GM10266 (cell line): ENCODE measurements around the gene SRP68.

Experiments used
- DNase-seq: peaks from one replicate; pipeline ENCODE4 v3.0.0; 2012; ENCODE audit errors: extremely low spot score
- TF ChIP-seq, protein P1 (sequence below): IDR thresholded peaks from 2 replicates; pipeline ENCODE4 v1.5.1; 2012; ENCODE audit warnings: mild to moderate bottlenecking, low read depth; ENCODE audit not compliant: control insufficient read depth, insufficient read depth; ENCODE audit errors: missing control alignments

SRP68 gene

DNA sequence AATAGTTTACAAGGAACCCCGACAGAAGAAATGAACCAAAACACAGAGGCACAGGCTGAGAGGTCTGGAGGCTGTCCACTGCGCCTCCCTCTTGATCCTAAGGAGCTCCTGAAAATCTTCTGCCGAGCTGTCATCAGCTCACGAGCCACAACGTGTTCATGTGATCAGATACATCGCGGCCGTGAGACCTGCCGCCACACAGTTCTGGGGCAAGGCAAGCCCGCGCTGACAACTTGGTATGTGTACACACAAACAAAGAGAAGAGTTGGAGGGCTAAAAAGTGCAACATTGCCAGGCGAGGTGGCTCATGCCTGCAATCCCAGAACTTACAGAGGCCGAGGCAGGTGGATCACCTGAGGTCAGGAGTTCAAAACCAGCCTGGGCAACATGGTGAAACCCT is 23.6 kb upstream of the SRP68 start:
- TF ChIP-seq, protein P1, sequence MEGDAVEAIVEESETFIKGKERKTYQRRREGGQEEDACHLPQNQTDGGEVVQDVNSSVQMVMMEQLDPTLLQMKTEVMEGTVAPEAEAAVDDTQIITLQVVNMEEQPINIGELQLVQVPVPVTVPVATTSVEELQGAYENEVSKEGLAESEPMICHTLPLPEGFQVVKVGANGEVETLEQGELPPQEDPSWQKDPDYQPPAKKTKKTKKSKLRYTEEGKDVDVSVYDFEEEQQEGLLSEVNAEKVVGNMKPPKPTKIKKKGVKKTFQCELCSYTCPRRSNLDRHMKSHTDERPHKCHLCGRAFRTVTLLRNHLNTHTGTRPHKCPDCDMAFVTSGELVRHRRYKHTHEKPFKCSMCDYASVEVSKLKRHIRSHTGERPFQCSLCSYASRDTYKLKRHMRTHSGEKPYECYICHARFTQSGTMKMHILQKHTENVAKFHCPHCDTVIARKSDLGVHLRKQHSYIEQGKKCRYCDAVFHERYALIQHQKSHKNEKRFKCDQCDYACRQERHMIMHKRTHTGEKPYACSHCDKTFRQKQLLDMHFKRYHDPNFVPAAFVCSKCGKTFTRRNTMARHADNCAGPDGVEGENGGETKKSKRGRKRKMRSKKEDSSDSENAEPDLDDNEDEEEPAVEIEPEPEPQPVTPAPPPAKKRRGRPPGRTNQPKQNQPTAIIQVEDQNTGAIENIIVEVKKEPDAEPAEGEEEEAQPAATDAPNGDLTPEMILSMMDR, result no peak
- no peak for DNase-seq

DNA sequence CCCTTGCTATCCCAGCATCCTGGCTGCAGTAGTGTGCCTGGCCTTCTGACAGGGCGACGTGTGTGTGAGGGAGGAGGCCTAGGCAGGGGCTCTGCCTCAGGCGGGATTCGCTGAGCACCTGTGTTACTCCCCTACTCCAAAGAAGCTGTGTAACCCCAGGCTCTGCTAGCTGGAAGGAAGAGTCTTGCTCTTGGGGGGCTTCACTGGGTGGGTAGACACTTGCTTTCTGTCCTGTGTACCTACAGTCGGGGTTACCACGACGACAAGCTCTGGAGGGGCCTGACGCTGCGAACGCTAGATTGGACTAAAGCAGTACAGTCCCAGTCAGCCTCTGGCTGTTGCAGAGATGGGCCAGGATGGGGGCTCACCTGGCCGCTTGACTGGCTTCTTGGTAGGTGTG is 21.7 kb upstream of the SRP68 start:
- DNase-seq, result no peak
- TF ChIP-seq, protein P1, result no peak

DNA sequence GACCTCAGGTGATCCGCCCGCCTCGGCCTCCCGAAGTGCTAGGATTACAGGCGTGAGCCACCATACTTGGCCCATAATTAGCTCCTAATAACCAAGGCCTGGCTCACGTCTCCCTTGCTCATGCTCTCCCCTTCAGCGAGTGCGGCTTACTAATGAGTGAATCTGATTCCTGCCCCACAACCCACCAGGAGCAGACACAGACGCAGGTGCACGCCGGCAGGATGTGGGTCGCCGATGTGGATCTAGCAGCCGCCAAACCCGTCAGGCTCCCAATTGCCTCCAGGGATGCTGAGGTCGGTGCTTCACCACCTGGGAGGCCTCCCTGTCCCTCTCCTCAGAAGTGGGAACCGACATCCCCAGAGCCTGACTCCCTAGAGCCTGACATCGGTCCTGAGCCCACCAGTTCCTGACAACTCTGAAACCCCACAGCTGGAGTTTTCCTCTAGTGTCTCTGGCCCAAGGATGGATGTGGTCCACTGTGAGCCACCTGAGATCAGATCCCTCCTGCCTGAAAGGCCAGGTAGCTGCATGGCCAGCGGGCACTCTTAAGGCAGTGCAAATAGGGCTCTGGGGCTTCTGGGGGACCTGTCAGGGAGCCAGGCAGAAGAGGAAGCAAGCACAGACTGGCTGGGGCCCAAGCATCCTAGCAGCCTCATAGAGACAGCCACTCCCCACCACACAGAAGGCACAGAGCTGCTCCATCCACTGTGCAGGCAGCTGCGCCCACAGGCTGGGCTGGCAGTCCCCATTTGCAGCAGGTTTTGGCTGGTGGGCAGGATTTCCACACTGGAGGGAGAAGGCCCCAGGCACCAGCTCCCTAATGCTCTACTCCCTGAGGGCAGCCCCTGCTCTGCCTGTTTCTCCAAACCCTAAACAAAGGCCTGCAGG is 20.5 kb upstream of the SRP68 start:
- TF ChIP-seq, protein P1, result no peak
- no peak for DNase-seq

DNA sequence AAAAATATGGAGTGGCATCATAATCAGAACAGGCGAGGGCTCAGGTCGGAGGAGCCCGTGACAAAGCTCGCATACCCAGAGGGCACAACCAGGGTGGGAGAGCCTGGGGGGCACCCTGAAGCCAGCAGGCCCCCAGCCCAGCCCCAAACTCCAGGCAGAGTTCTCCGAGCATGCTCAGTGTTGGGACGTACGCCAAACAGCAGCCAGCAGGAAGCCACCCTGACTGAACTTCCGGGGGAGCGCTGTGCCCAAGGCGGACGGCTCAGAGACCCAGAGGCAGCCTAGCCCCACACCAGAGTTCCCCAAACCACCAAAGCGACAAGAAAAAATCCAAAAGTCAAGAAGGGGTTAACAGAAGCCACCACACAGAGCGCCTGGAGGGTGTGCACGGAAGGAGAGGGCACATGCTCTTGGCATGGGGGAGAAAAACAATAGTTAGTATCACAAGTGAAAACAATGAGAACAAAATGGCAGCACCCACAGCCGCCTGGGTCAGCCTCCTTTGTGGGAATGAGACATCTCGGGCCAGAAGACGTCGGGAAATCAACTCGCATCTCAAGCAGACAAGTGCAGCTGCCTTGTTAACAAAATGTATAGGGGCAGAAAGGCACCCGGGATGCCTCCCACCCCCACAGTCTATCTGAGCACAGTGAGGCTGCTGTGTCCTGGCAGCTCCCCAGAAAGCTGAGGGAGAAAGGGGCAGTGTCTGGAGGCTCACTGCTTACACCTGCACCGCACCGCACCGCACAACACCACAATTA is 19.4 kb upstream of the SRP68 start:
- TF ChIP-seq, protein P1, result no peak
- DNase-seq, result no peak

DNA sequence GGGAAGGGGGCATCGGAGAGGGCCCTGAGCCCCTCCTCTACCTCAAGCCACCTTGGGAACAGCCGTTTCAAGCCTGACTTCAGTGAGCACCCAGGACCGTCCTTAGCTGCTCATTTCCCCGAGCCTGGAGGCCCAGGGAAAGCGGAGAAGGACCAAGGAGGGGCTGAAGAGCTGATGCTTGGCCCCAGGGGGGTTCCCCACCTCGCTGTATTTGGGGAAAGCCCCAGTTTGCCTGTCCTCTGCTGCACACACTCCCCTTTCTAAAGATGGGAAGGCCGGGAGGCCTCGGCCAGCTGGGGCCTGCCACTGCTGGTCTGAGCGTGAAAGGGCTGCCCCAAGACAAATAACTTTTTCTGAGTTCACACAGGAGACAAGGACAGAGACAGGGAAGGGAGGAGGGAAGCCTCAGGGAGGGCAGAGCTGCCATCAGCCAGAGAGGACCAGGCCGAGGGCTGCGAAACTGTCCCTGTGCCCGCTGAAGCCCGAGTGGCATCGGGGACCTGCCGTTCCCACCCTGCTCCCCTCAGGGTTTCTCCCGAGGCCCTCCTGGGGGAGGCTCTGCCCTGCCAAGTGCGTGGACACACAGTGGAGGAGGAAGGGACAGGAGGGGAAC is 18.3 kb upstream of the SRP68 start:
- TF ChIP-seq, protein P1, result no peak
- no peak for DNase-seq

DNA sequence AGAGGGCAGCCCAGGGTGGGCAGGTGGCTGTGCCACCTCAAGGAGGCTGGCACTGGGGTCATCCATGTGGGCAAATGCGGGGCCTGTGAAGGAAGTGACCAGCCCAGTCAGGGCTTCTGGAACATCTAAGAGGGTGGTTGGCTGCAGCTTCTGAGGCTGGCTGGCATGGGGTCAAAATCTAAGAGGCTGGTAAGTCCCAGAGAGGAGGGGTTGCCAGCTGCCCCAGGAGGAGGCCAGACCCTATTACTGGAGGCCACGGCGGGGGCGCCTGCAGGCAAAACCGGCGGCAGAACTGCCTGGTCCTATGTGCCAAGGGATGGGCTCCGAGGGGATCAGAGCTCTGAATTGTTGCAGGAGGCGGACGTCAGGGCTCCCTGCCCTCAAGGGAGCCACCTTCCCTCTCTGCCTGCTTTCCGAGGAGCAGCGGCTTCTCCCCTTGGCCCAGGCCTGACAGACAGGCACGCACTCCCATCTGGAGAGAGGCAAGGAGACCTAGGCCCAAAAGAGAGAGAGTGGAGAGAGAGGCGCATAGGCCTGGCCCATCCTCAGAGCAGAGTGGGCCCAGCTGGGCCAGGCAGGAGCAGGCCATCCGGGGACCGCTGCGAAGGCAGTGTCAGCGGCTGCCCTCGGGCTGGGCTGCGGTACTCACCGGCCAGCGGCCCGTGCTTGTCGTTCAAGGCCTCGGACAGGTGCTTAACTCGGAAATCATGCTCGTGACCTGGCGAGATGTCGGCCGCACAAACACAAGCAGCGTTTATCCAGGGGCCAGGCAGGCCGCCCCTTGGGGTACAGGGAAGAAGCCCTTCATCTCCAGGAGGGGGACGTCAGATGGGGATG is 17.6 kb upstream of the SRP68 start:
- no peak for DNase-seq
- TF ChIP-seq, protein P1, result no peak
